HG03575 (cell line): ENCODE measurements around the gene SCUBE2.
"Not testable (repeated sequence)": the region's sequence is repeated elsewhere in the genome, so short reads cannot be mapped to it uniquely, and the experiment has no call there.

Experiments used
- ATAC-seq: cut with Tn5 transposase; IDR thresholded peaks from one replicate; pipeline ENCODE4 v1.9.1; 2021; ENCODE audit not compliant: unreplicated experiment, insufficient number of reproducible peaks, low FRiP score; ENCODE audit errors: extremely low read depth

SCUBE2 gene

GRCh38 chr11:9112075-9112474, 20.7 kb upstream of the SCUBE2 start:
- ATAC-seq = no peak

GRCh38 chr11:9109858-9110731, 18.7 kb upstream of the SCUBE2 start:
- ATAC-seq = no peak

- no peak for ATAC-seq
These were observed 13.2 kb upstream of the SCUBE2 start for GRCh38 chr11:9104580-9104979.

GRCh38 chr11:9103542-9104276, 12.3 kb upstream of the SCUBE2 start:
- ATAC-seq = no peak

GRCh38 chr11:9099617-9100016, 8.2 kb upstream of the SCUBE2 start:
- no peak for ATAC-seq

- ATAC-seq = not testable (repeated sequence)
These were observed 7.1 kb upstream of the SCUBE2 start for GRCh38 chr11:9098455-9098854.

- ATAC-seq = not testable (repeated sequence)
These were observed 6.0 kb upstream of the SCUBE2 start for GRCh38 chr11:9097186-9097943.

- no peak for ATAC-seq
These were observed 5.0 kb upstream of the SCUBE2 start for GRCh38 chr11:9096427-9096826.

GRCh38 chr11:9095421-9095820, 4.0 kb upstream of the SCUBE2 start:
- ATAC-seq = no peak

GRCh38 chr11:9094420-9094819, 3.0 kb upstream of the SCUBE2 start:
- ATAC-seq = no peak

GRCh38 chr11:9092853-9093778, 1.7 kb upstream of the SCUBE2 start:
- ATAC-seq = no peak

- ATAC-seq = no peak
These were observed 673 bp upstream of the SCUBE2 start for GRCh38 chr11:9092072-9092471.

- ATAC-seq = no peak
These were observed 833 bp downstream of the SCUBE2 start for GRCh38 chr11:9090488-9091043.

- no peak for ATAC-seq
These were observed 1.8 kb downstream of the SCUBE2 start for GRCh38 chr11:9089636-9090035.

- ATAC-seq = no peak
These were observed 2.3 kb downstream of the SCUBE2 start for GRCh38 chr11:9089061-9089460.

GRCh38 chr11:9082575-9082974, 8.8 kb downstream of the SCUBE2 start:
- no peak for ATAC-seq

GRCh38 chr11:9081153-9081552, 10.2 kb downstream of the SCUBE2 start:
- no peak for ATAC-seq
